DMS53 treated with DMSO at 0.1 percent for 48 hours (cell line): Measurements from ENCODE around the gene CCR7.
"Not testable (repeated sequence)": the region's sequence is repeated elsewhere in the genome, so short reads cannot be mapped to it uniquely, and the experiment has no call there.

Experiments used
- DNase-seq: peaks from one replicate; lab custom pipeline; 2025; ENCODE audit not compliant: unreplicated experiment; lab: John Stamatoyannopoulos, UW

Gene CCR7

GRCh38 chr17:40597556-40598300 lies 32.5 kb upstream of the CCR7 start:
- DNase-seq, result no peak

GRCh38 chr17:40597156-40597555 lies 31.9 kb upstream of the CCR7 start:
- DNase-seq, result no peak

GRCh38 chr17:40596261-40596919 lies 31.1 kb upstream of the CCR7 start:
- DNase-seq, result peak; percentile 15

- DNase-seq, result no peak
Measured at GRCh38 chr17:40590742-40591141, 25.5 kb upstream of the CCR7 start.

GRCh38 chr17:40588552-40588951 lies 23.3 kb upstream of the CCR7 start:
- no peak for DNase-seq

- not testable (repeated sequence) for DNase-seq
Measured at GRCh38 chr17:40586264-40586663, 21.0 kb upstream of the CCR7 start.

- DNase-seq, result not testable (repeated sequence)
Measured at GRCh38 chr17:40584950-40585349, 19.7 kb upstream of the CCR7 start.

- peak; percentile 23 for DNase-seq
Measured at GRCh38 chr17:40582328-40582901, 17.1 kb upstream of the CCR7 start.

- no peak for DNase-seq
Measured at GRCh38 chr17:40580140-40580539, 14.9 kb upstream of the CCR7 start.

GRCh38 chr17:40579471-40579870 lies 14.2 kb upstream of the CCR7 start:
- no peak for DNase-seq

- DNase-seq, result no peak
Measured at GRCh38 chr17:40577611-40578065, 12.4 kb upstream of the CCR7 start.

- no peak for DNase-seq
Measured at GRCh38 chr17:40576113-40576740, 11.0 kb upstream of the CCR7 start.

- DNase-seq, result no peak
Measured at GRCh38 chr17:40574292-40574691, 9.0 kb upstream of the CCR7 start.

GRCh38 chr17:40572245-40572993 lies 7.1 kb upstream of the CCR7 start:
- not testable (repeated sequence) for DNase-seq

GRCh38 chr17:40568074-40568836 lies 3.0 kb upstream of the CCR7 start:
- no peak for DNase-seq

GRCh38 chr17:40567377-40567776 lies 2.1 kb upstream of the CCR7 start:
- no peak for DNase-seq

GRCh38 chr17:40565769-40566409 lies 617 bp upstream of the CCR7 start:
- no peak for DNase-seq

GRCh38 chr17:40564195-40564882 lies 933 bp downstream of the CCR7 start:
- no peak for DNase-seq
